Renal cortex interstitium (tissue), 11 donors: Measurements from ENCODE around the gene LRRC4C. TPM values are rescaled to one million over a fixed set of nuclear protein-coding genes. Genes with fewer than 3 reads are reported as not detected.

Experiments used
- DNase-seq, 11 donors: peaks; one replicate each; pipeline ENCODE4 v3.0.0-alpha.2; 2013; ENCODE audit warnings: low read depth in 9 of 11, low spot score in 4 of 11; ENCODE audit errors: extremely low read depth in 1 of 11
- polyA plus RNA-seq, 3 donors: library from polyadenylated mRNA; unstranded; fragments of 120-200 nt; gene quantifications; one replicate each; pipeline ENCODE4 v1.2.1, GENCODE V29; 2013; ENCODE audit not compliant: insufficient read length in 3 of 3

Gene LRRC4C
- polyA plus RNA-seq, 3 donors: 12.7 to 17.1 (median 13.0) TPM

- no peak for DNase-seq
Measured at GRCh38 chr11:40099426-40100161, 1359.9 kb downstream of the LRRC4C start.

GRCh38 chr11:40095446-40095845, 1364.0 kb downstream of the LRRC4C start:
- no peak for DNase-seq

GRCh38 chr11:40094954-40095353, 1364.5 kb downstream of the LRRC4C start:
- no peak for DNase-seq

GRCh38 chr11:40080434-40080833, 1379.0 kb downstream of the LRRC4C start:
- no peak for DNase-seq
